GM19328 (cell line): ENCODE results near the gene SPG11.
"Not testable (repeated sequence)": the region's sequence is repeated elsewhere in the genome, so short reads cannot be mapped to it uniquely, and the experiment has no call there.

ENCODE experiments used
- ATAC-seq: cut with Tn5 transposase; IDR thresholded peaks from one replicate; pipeline ENCODE4 v1.9.1; 2021; ENCODE audit warnings: mild to moderate bottlenecking, moderate library complexity; ENCODE audit not compliant: unreplicated experiment

SPG11 gene

DNA sequence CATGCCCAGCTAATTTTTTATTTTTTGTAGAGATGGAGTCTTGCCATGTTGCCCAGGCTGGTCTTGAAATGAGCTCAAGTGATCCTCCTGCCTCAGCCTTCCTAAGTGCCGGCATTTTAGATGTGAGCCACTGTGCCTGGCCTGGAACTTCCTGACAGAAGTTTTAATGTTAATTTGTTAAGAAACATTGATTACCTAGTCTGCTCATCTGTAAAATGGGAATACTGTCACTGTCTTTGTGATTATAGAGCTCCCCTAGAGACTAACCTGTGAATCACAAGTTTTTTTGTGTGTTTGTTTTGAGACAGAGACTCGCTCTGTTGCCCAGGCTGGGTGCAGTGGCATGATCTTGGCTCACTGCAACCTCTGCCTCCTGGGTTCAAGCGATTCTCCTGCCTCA lies 130.8 kb downstream of the SPG11 start:
- no peak for ATAC-seq

DNA sequence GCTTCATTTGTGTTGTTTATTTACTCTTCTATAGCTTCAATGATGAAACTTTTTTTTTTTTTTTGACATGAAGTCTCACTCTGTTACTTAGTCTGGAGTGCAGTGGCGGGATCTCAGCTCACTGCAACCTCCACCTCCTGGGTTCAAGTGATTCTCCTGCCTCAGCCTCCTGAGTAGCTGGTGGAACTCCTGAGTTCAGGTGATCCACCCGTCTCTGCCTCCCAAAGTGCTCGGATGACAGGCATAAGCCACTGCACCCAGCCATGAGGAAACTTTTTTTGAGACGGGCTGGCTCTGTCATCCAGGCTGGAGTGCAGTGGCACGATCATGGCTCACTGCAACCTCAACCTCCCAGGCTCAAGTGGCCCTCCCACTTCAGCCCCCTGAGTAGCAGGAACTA lies 131.2 kb downstream of the SPG11 start:
- not testable (repeated sequence) for ATAC-seq

DNA sequence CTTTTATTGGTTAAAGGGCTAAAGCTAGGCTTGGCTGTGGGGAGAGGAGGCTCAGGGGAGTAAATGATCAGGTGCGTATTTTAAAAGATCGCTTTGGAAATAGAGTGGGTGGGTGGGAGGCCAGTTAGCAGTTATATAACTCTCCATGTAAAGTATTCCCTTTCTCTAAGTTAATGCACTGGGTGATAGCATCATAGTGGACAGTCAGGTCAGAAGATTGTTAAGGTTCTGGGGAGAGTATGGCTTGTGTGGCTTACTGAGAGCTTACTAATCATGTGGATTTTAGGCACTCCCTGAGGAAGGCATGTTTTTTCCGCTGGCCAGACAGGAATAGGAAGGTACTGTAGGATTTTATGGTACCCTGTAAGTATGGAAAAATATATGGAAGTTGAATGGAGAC lies 132.8 kb downstream of the SPG11 start:
- ATAC-seq, result no peak

DNA sequence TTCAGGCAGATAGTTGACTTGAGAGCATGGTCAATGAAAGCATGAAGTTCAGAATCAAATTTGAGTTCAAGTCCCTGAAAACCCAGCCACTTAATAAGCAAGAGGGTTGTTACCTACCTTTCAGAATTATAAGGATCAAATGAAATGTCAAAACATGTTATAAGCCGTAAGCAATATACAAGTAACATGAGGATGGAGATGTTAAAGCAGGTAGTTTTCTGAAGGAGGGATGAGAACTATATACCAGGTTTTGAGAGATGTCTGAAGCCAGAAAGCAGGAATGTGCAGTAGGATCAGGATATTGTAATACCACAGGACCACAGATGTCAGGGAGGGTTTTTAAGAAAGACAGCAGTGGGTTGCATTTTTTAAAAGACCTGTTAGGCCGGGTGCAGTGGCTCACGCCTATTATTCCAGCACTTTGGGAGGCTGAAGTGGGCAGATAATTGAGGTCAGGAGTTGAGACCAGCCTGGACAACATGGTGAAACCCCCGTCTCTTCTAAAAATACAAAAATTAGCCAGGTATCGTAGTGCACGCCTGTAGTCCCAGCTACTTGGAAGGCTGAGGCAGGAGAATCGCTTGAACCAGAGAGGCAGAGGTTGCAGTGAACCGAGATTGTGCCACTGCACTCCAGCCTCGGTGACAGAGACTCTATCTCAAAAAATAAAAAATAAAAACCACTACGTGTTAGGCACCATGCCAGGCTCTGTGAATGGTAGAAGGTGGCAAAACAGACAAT lies 133.4 kb downstream of the SPG11 start:
- ATAC-seq, result no peak

DNA sequence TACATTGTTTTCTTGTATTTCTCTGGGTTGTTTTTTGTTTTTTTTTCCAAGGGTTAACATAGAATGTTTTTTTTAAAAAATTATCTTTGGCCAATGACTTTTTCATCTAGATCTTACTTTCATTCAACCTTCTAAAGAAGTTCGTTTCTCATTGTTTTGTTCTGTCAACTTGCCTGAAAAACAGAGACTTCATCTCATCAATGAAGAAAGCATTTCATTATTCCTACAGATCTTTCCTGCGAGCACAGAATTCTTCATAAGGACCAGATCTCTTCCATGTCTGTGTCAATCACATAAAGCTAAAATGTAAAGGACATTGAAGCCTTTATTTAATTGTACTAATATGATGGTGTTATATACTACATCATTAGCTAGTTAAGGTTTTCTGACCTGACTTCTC lies 136.2 kb downstream of the SPG11 start:
- ATAC-seq, result no peak

DNA sequence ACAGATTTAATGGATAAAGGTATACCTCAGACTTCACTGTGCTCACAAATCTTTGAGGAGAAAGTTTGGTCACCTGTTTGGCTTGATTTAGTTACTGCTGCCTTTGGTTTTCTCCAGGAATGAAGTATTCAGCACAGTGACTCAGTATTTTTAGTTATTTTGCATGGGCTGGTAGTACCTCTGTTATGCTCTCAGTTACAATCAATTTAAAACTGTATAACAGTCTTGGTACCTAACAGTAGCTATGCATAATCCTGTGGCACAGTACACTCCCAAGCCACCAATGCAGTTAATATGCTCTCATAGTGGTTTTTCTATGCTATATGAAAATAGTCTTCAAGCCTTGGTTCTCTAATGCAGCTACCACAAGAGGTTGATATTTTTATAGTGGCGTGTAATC lies 138.4 kb downstream of the SPG11 start:
- ATAC-seq, result no peak

DNA sequence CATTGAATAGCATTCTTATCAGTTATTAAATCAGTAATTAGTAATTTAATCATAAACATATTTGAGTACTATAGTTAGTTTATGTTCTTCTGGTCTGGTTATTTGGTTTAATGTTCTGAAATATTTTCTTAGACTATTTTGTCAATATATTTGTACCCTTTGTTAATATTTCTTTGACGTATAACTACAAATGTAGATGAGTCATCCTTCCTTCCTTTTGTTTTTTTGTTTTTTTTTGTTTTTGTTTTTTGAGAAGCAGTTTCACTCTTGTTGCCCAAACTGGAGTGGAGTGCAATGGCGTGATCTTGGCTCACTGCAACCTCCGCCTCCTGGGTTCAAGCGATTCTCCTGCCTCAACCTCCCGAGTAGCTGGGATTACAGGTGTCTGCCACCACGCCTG lies 143.9 kb downstream of the SPG11 start:
- no peak for ATAC-seq

DNA sequence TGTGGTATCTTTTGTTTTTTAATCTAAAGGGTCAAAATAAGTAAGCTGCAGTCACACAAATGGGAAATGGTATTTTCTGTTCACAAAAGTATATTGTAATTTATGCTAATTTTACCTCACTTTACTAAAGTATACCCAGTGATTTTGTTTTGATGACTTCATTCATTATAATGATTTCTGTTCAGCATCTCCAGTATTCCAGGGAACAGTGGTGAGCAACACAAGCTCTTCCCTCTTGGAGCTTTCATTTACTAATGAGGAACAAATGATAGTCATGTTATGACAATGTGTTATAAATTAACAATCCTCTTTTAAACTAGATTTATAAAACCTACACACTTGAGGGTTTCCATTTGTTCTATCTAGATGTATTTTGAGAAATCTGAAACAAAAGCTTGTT lies 147.0 kb downstream of the SPG11 start:
- ATAC-seq, result no peak
